Tibial nerve (tissue), 4 donors: ENCODE data around the gene SLC4A8. TPM values are rescaled to one million over a fixed set of nuclear protein-coding genes. Genes with fewer than 3 reads are reported as not detected.
A peak's percentile ranks its signal among the peaks of the same experiment; 100 is the strongest.

Experiments
- DNase-seq, 2 donors: peaks; one replicate each; pipeline ENCODE4 v3.0.0-alpha.2; 2019; ENCODE audit warnings: low spot score in 2 of 2
- H3K27ac ChIP-seq, 4 donors: fragments of 200-600 bp; sonication (generic) in 3 of 4; one replicate each; pipeline ENCODE4 v1.5.1; 2017 to 2019; ENCODE audit warnings: mild to moderate bottlenecking in 1 of 4
- H3K27me3 ChIP-seq, 2 donors: fragments of 200-600 bp; sonication (generic) in 1 of 2; one replicate each; pipeline versions ENCODE4 v1.5.1 to v1.6.0; 2017 to 2019
- H3K36me3 ChIP-seq, 3 donors: fragments of 200-600 bp; sonication (generic); one replicate each; pipeline ENCODE4 v1.5.1; 2018 to 2019
- H3K4me1 ChIP-seq, 4 donors: fragments of 200-600 bp; sonication (generic) in 3 of 4; one replicate each; pipeline ENCODE4 v1.5.1; 2017 to 2019
- H3K4me3 ChIP-seq, 4 donors: fragments of 200-600 bp; sonication (generic) in 3 of 4; one replicate each; pipeline ENCODE4 v1.5.1; 2017 to 2019; ENCODE audit warnings: mild to moderate bottlenecking in 1 of 4, moderate library complexity in 1 of 4
- H3K9me3 ChIP-seq, 4 donors: fragments of 200-600 bp; sonication (generic) in 3 of 4; one replicate each; pipeline ENCODE4 v1.5.1; 2017 to 2019
- CTCF ChIP-seq, 5 experiments: fragments of 200-600 bp in 3 of 5; fragments of 450-650 bp in 2 of 5; sonication (generic) in 3 of 5; IDR thresholded peaks; one replicate each; pipeline ENCODE4 v1.5.1; 2016 to 2019; ENCODE audit warnings: antibody characterized with exemption in 5 of 5, mild to moderate bottlenecking in 3 of 5, moderate library complexity in 2 of 5
- EP300 ChIP-seq, 2 donors: sonication (generic); formaldehyde crosslinking; IDR thresholded peaks; one replicate each; pipeline ENCODE4 v1.6.1; 2017; ENCODE audit warnings: antibody characterized with exemption in 2 of 2, mild to moderate bottlenecking in 1 of 2
- POLR2A ChIP-seq, 2 donors: fragments of 450-650 bp; IDR thresholded peaks; one replicate each; pipeline ENCODE4 v1.6.1; 2017; ENCODE audit warnings: antibody characterized with exemption in 2 of 2, mild to moderate bottlenecking in 2 of 2, moderate library complexity in 2 of 2
- WGBS, 2 donors: methylation state at CpG; one replicate each; pipeline ENCODE4 v1.1.5; 2018; 5-methylcytosine and 5-hydroxymethylcytosine counted together
- total RNA-seq, 4 donors: library from RNA; depleted of rRNA; stranded (reverse); fragments of >200 nt; gene quantifications; one replicate each; pipeline ENCODE4 v1.1.0, GENCODE V29; 2016

SLC4A8 gene
- total RNA-seq, 4 donors from 2014 or later, result 0.59 to 5.7 (median 1.5) TPM

GRCh38 chr12:51529651-51529970, 105.0 kb downstream of the SLC4A8 start:
- no peak for TF ChIP-seq CTCF (IDR thresholded peaks at IDR 0.05)
- TF ChIP-seq EP300 (IDR thresholded peaks at IDR 0.05), result no peak
- TF ChIP-seq POLR2A (IDR thresholded peaks at IDR 0.05), result no peak
- DNase-seq, result no peak
- WGBS, 2 donors, result 72 to 80% methylated on average over 2 to 3 of the region's 3 CpGs
- Histone ChIP-seq H3K27ac (no peak overlapping the region), H3K4me1 (peaks cover 0 to 4% (median 0%) of the 10 kb centered on the region in 4 donors), H3K9me3 (no peaks in the 10 kb centered on the region), H3K27me3 (peaks cover 0 to 10% of the 10 kb centered on the region in 2 donors), H3K36me3 (no peaks in the 10 kb centered on the region), H3K4me3 (no peak overlapping the region)

- 77 to 80% methylated on average over 4 of the region's 4 CpGs for WGBS, 2 donors
- H3K9me3 ChIP-seq, result no peaks in the 10 kb centered on the region
Measured at GRCh38 chr12:51530208-51530607, 105.6 kb downstream of the SLC4A8 start.

GRCh38 chr12:51531284-51531977, 106.8 kb downstream of the SLC4A8 start:
- DNase-seq, result no peak
- Histone ChIP-seq H3K27ac (no peak overlapping the region), H3K36me3 (no peaks in the 10 kb centered on the region), H3K4me3 (no peak overlapping the region), H3K9me3 (no peaks in the 10 kb centered on the region), H3K27me3 (peaks cover 0 to 19% of the 10 kb centered on the region in 2 donors), H3K4me1 (peaks cover 0 to 4% (median 0%) of the 10 kb centered on the region in 4 donors)
- 61 to 72% methylated on average over 11 of the region's 11 CpGs for WGBS, 2 donors
- TF ChIP-seq POLR2A (IDR thresholded peaks at IDR 0.05), result no peak
- TF ChIP-seq EP300 (IDR thresholded peaks at IDR 0.05), result no peak
- no peak for TF ChIP-seq CTCF (IDR thresholded peaks at IDR 0.05)

More at GRCh38 chr12:51530208-51530607, 105.6 kb downstream of the SLC4A8 start:
- Histone ChIP-seq H3K4me3 (no peak overlapping the region), H3K27ac (no peak overlapping the region), H3K36me3 (no peaks in the 10 kb centered on the region), H3K4me1 (peaks cover 0 to 4% (median 0%) of the 10 kb centered on the region in 4 donors), H3K27me3 (peaks cover 0 to 11% of the 10 kb centered on the region in 2 donors)
- no peak for TF ChIP-seq POLR2A (IDR thresholded peaks at IDR 0.05)
- no peak for TF ChIP-seq CTCF (IDR thresholded peaks at IDR 0.05)
- no peak for TF ChIP-seq EP300 (IDR thresholded peaks at IDR 0.05)
- no peak for DNase-seq

- DNase-seq, result peak; percentile 56 to 85
- H3K4me1 ChIP-seq, result peaks cover 0 to 4% (median 0%) of the 10 kb centered on the region in 4 donors
- no peak overlapping the region for H3K27ac ChIP-seq
- H3K9me3 ChIP-seq, result no peaks in the 10 kb centered on the region
- TF ChIP-seq CTCF (IDR thresholded peaks at IDR 0.05) (peak; percentile 76 to 89 (median 82)), POLR2A (IDR thresholded peaks at IDR 0.05) (no peak)
- no peaks in the 10 kb centered on the region for H3K36me3 ChIP-seq
- H3K4me3 ChIP-seq, result no peak overlapping the region
- H3K27me3 ChIP-seq, result peaks cover 0 to 24% of the 10 kb centered on the region in 2 donors
- WGBS, 2 donors, result 6 to 8% methylated on average over 11 of the region's 11 CpGs
Measured at GRCh38 chr12:51531978-51532497, 107.4 kb downstream of the SLC4A8 start.

- TF ChIP-seq CTCF (IDR thresholded peaks at IDR 0.05) (no peak), EP300 (IDR thresholded peaks at IDR 0.05) (no peak), POLR2A (IDR thresholded peaks at IDR 0.05) (no peak)
- no peak overlapping the region for H3K4me3 ChIP-seq
- H3K27me3 ChIP-seq, result peaks cover 0 to 37% of the 10 kb centered on the region in 2 donors
- H3K36me3 ChIP-seq, result no peaks in the 10 kb centered on the region
- peaks cover 0 to 4% (median 0%) of the 10 kb centered on the region in 4 donors for H3K4me1 ChIP-seq
- no peak overlapping the region for H3K27ac ChIP-seq
- WGBS, 2 donors, result 12 to 22% methylated on average over 1 of the region's 1 CpG
- H3K9me3 ChIP-seq, result no peaks in the 10 kb centered on the region
- DNase-seq, result no peak
Measured at GRCh38 chr12:51533799-51534198, 109.2 kb downstream of the SLC4A8 start.
